EL (cell line): Measurements from ENCODE around the gene SHKBP1.
"Not testable (repeated sequence)": the region's sequence is repeated elsewhere in the genome, so short reads cannot be mapped to it uniquely, and the experiment has no call there.

ENCODE experiments used
- DNase-seq: peaks from one replicate; pipeline ENCODE4 v3.0.0-alpha.2; 2016

Gene SHKBP1

DNA sequence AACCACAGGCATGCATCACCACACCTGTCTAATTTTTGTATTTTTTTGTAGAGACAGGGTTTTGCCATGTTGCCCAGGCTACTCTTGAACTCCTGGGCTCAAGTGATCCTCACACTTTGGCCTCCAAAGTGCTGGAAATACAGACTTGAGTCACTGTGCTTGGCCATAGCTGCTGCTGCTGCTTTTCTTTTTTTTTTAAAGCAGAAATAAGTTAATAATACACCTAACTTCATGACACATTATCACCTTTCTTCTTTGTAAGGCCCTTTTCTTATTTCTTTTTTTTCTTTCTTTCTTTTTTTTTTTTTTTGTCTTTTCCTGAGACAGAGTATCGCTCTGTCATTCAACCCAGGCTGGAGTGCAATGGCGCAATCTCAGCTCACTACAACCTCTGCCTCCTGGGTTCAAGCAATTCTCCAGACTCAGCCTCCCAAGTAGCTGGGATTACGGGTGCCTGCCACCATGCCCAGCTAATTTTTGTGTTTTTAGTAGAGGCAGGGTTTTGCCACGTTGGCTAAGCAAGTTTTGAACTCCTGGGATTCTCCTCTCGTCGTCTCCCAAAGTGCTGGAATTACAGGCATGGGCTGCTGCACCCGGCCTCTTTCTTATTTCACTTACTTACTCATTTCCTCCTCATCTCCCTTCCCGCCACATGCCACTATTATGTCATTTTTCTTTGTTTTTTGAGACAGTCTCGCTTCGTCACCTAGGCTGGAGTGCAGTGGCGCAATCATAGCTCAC is 8.7 kb downstream of the SHKBP1 start:
- peak; percentile 82 for DNase-seq

DNA sequence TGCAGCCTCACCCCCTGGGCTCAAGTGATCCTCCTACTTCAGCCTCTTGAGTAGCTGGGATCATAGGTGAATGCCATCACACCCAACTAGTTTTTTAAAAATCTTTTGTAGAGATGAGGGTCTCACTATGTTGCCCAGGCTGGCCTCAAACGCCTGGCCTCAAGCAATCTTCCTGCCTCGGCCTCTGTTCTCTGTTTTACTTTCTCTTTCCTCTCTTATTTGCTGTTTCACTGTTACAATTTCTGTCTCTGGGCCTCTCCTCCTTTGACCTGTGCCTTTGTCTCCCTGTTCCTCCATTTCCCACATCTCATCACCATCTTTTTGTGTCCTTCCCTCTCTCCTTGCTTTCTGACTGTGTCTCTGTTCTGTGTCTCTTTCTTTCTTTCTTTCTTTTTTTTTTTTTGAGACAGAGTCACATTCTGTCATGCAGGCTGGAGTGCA is 9.3 kb downstream of the SHKBP1 start:
- DNase-seq, result no peak

DNA sequence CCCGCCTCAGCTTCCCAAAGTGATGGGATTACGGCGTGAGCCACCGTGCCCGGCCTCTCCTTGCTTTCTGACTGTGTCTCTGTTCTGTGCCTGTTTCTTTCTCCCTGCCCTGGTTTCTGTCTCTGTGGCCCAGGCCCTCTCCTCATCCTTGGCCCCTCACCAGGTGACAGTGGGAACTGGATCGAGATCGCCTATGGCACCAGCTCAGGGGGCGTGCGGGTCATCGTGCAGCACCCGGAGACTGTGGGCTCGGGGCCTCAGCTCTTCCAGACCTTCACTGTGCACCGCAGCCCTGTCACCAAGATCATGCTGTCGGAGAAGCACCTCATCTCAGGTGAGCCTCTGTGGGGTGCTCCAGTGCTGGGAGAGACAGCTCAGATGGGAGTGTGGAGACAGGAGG is 9.9 kb downstream of the SHKBP1 start:
- DNase-seq, result no peak

DNA sequence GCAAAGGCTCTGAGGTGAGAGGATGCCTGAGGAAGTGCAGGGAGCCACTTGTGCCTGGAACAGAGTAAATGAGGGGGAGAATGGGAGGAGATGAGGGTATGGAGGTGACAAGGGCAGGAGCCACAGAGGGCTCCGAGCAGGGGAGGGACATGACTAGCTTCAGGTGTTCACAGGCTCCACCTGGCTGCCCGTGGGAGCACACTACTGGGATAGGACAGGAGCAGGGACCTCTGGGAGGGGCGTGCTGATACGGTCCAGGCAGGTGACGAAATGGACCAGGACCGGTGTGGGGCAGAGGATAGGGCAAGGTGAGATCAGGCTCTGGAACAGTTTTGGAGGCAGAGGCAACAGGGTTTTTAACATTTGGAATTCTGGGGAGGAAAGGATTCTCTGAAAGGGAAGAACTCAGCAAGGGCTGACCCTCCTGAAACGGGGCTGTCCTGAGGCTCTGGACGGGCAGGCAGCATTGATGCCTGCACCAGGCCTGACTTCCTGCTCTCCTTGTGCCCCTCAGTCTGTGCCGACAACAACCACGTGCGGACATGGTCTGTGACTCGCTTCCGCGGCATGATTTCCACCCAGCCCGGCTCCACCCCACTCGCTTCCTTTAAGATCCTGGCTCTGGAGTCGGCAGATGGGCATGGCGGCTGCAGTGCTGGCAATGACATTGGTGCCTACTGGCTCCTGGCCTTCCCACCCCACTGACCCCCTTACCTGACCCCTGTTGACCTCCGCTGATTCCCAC is 11.6 kb downstream of the SHKBP1 start:
- DNase-seq, result peak; percentile 87

DNA sequence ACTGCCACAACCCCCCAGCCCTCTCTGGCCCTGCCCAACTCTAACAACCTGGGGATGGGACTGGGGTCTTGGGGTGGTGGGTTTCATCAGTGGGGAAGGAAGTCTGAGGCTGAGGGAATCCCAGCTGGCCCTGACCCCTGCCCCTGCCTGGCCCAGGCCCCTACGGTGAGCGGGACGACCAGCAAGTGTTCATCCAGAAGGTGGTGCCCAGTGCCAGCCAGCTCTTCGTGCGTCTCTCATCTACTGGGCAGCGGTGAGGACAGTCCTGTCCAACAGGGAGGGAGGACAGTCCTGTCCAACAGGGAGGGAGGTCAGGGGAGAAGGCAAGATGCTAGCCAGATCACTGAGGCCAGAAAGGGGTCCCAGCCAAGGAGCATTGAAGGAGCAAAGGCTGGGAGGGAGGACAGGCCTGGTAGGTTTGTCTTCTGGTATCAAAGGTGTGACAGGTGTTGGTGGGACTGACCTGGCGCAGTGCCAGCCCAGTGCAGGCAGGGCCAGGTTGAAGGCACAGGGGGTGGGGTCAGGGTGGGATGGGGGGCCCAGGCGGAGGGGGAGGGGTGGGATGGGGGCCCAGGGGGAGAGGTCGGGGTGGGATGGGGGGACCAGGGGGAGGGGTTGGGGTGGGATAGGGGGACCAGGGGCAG is 12.4 kb downstream of the SHKBP1 start:
- no peak for DNase-seq

DNA sequence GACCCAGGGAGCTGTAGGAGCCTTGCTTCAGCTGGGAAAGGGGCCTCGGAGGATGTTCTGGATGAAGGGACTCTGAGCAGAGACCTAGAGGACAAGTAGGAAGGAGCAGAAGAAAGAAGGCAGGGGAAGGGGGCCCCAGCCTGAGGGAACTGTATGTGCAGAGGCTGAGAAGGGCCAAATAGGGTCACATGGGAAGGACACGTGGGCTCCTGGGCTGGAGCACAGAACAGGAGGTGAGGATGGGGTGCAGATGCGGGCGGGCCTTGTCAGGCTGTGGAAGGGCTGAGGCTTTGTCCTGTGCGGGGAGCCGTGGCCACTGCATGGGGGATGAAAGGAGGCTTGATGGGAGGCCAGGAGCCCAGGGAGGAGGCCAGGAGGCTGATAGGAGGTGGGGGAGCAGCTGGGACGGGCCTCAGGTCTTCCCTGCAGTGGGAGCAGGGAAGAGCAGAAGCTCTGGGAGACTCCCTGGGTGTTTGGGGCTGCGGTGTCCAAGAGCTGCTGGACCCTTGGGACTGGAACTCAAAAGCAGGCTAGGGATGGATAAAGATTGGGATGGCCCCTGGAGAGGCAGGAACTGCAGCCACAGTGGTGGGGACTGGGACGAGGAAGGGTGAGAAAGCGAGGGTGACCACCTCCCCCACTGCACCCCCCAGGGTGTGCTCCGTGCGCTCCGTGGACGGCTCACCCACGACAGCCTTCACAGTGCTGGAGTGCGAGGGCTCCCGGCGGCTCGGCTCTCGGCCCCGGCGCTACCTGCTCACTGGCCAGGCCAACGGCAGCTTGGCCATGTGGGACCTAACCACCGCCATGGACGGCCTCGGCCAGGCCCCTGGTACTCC is 13.1 kb downstream of the SHKBP1 start:
- DNase-seq, result no peak

DNA sequence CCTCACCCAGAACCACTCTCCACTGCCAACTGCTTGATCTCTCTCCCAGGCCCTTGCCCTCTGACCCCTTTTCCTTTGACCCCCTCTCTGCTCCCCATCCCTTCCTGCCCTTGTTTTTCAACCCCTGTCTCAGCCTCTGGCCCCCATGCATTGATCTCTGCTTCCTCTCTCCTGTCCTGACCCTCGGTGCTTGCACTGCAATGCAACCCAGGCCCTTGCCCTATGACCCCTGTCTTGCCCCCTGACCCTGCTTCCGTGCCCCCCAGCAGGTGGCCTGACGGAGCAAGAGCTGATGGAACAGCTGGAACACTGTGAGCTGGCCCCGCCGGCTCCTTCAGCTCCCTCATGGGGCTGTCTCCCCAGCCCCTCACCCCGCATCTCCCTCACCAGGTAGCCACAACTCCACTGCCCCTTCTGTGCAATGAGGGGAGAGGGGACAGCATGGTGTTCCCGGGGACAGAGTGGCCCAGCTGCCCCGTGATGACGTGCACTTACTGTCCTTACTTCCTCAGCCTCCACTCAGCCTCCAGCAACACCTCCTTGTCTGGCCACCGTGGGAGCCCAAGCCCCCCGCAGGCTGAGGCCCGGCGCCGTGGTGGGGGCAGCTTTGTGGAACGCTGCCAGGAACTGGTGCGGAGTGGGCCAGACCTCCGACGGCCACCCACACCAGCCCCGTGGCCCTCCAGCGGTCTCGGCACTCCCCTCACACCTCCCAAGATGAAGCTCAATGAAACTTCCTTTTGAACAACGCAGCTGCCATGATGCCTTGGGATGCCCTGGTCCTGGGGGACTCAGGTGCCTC is 14.0 kb downstream of the SHKBP1 start:
- DNase-seq, result no peak

DNA sequence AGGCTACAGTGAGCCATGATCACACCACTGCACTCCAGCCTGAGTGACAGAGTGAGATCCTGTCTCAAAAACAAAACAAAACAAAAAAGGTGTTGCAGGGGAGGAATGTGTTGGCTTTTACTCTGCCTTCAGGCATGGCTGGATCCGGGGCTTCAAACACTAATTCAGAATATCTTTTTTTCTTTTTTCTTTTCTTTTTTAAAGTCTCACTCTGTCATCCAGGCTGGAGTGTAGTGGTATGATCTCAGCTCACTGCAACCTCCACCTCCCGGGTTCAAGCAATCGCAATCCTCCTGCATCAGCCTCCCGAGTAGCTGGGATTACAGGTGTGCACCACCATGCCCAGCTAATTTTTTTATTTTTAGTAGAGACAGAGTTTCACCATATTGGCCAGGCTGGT is 15.1 kb downstream of the SHKBP1 start:
- DNase-seq, result not testable (repeated sequence)

DNA sequence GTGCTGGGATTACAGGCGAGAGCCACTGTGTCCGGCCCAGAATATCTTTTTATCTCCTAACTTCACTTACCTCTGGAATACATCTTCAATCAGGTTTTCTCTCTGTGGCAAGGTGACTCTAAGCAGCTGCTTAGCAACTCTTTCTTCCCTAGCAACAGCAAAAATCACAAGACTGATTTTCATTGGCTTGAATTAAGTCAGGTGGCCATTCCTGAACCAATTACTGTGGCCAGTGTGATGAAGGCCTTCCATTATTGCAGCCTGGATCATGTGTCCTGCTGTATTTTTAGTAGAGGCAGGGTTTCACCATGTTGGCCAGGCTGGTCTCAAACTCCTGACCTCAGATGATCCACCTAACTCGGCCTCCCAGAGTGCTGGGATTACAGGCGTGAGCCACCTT is 15.5 kb downstream of the SHKBP1 start:
- DNase-seq, result peak; percentile 60

DNA sequence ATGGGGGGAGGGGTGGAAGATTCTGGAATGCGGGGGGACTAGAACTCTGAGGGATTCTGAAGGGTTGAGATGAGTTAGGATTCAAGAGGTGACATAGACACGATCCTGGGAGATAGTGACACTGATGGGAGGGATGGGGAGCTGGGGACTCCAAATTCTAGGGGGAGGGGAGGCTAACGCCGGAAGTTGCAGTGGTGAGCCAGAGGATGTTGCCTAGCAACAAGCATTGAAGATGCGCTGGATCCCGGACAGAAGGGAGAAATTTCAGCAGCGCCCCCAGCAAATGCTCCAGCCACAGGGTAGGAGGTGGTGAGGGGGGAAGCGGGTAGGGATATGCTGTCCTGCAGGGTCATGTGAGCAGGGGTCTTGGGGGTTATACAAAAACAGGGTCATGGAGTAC is 17.6 kb downstream of the SHKBP1 start:
- DNase-seq, result no peak

DNA sequence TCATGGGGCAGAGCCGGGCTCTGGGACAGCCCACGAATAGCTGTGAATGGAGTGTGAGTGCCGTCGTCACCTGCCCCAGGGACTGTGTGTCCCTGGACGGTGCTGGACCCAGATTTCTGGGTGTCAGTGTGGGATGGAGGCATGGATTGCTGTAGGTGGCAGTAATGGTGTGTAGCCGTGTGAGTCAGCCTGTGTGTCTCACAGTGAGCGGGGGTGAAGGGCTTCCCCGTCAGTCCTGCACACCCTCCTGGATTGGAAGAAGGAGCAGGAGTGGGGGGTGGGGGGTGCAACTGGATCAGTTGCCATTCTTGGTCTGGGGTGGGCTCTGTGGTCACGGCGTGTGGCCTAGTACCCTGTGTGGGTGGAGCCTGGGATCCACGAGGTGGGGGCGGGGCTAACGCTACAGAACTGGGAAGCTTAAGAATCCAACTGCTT is 18.0 kb downstream of the SHKBP1 start:
- DNase-seq, result peak; percentile 64

DNA sequence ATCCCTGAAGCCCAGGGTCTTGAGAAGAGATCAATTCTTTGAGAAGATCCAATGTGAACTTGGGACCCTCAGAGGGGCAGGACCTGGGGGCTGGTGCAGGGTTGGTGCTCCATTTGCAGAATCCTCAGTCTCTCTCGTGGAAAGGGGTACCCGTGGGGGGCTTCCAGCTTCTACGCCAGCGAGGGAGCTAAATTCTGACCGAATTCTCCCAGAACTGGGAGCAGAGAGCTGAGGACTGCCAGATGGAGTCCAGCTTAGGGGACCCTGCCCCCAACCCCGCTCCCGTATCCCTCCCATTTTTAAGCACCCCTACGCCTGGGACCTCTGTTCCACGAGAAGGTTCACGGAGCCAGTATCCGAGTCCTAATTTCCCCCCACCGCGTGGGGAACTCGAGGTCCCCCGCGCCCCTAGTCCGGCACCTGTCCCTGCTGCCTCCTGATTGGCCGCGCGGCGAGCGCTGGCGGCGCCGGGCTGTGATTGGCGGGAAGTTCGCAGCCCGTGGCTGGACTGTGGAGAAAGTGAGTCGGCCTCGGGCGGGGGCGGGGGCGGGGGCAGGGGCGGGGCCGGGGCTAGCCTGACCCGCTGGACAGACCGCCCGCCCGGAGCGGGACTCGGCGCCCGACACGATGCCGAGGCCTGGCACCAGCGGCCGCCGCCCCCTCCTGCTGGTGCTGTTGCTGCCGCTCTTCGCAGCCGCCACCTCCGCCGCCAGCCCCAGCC is 20.1 kb downstream of the SHKBP1 start:
- peak; percentile 75 for DNase-seq

DNA sequence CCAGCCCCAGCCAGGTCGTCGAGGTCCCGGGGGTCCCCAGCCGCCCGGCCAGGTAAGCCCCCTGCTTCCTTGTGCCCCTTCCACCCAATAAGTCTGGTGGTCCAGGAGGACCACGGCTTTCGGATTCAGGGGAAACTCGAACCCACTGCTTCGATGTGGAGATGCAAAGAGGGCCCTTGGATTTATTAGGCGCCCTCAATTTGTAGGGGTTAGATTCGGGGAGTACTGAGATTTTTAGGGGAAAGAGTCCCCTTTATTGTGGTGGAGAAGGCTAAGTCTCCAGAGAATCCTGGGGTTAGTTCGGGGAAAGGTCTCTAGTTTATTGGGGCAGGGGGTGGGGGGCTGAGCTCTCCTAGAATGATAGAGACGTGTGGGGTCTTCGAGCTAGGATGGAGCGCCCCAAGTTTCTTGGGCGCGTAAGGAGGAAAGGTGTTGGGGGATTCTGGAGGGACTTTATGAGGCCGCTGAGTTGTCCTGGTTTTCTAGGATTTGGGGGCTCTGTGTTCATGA is 20.7 kb downstream of the SHKBP1 start:
- no peak for DNase-seq

DNA sequence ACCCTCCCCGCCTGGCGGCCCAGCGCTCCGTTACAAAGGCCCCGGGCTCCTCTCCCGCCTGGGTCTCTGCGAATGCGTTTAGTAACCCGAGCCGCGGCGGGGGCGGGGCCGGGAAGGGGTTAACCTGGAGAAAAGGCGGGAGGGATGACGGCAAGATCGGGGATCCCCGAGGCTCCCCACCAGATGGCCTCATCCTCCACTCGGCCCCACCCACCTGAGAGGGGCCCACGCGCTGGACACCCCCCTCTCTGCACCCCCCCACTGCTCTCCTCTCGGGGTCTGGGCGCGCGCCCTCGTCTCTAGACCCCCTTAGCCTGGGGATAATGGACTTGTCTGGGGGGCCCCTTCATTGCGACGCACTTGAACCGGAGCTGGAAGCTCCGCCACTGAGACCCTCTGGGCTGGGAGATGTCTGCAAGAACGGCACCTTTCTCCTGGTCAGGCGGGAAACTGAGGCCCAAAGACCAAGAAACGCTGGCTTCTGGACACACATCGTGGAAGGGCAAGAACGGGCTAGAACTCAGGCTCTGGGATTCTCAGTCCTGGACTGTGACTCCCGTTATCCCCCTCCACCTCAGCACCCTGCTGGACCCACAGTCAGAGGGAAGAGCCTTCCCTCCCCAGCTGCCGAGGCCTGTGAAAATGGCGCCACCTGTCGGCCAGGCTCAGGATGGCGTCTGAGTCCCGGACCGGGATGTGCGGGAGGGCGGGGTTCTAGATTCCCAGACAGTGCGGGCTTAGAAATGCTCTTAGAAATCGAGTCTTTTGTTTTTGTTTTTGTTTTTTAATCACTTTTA is 21.6 kb downstream of the SHKBP1 start:
- DNase-seq, result peak; percentile 91

DNA sequence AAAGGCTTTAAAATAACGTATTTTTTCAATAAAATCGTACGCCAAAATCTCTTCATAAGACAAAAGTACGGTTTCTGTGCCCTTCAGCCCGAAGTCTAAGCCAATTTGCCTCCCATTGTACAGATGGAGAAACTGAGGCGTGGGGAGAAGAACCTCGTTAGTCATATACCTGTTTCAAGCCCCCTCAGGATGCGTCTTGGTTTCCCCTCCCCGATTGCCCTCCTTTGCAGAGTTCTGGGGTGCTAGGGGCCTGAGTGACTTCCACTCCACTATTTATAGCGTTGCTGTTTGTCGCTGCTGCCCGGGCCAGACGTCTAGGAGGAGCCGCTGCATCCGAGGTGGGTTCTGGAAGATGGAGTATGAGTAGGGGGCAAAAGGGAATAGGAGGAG is 22.2 kb downstream of the SHKBP1 start:
- DNase-seq, result no peak

DNA sequence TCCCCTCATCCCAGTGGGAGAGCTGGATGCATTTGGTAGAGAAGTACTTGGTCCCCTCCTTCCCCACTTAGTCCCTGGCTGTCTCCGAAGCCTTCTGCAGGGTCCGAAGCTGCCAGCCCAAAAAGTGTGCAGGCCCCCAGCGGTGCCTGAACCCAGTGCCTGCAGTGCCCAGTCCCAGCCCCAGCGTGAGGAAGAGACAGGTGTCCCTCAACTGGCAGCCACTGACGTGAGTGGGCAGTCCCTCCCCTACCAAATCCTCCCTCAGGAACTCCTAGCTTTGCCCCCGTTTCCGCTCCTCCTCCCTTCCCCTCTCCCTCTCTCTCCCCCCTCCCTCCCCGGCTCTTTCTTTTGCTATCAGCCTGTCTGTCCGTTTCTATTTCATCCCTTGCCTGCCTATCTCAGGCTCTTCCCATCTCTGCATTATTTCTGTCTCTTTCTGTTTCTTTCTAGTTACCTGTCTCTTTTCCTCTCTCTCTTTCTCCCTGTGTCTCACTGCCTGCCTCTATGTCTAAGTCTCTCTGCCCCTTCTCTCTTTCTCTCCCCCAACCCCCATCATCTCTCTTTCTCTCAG is 22.7 kb downstream of the SHKBP1 start:
- DNase-seq, result no peak

DNA sequence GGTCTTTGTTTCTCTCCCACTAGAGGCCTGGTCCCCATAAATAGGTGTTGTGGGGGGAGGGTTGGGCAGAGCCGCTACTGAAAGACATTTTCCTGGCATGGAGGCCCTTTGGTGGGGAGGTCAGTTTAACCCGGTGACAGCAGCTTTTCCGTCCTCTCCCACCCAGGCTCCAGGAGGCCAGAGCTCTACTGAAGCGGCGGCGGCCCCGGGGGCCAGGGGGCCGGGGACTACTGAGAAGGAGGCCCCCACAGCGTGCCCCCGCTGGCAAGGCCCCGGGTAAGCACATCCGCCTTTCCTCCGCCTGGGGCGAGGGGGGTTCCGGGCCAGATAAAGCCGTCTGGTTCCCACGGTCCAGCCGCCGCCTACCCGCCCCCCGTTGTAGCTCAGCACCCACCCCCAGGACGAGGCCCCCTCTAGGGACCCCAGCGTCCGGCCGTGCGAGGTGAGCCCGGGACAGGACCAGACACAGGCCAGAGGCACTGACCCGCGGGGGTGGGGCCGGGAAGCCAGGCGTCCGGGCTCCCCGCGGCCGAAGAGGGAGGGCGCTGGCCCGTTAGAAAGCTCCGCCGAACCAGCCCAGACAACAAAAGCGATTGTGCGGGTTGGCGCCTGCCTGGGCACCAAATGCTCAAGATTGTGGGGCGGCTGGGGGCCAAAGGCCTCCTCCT is 23.4 kb downstream of the SHKBP1 start:
- no peak for DNase-seq

DNA sequence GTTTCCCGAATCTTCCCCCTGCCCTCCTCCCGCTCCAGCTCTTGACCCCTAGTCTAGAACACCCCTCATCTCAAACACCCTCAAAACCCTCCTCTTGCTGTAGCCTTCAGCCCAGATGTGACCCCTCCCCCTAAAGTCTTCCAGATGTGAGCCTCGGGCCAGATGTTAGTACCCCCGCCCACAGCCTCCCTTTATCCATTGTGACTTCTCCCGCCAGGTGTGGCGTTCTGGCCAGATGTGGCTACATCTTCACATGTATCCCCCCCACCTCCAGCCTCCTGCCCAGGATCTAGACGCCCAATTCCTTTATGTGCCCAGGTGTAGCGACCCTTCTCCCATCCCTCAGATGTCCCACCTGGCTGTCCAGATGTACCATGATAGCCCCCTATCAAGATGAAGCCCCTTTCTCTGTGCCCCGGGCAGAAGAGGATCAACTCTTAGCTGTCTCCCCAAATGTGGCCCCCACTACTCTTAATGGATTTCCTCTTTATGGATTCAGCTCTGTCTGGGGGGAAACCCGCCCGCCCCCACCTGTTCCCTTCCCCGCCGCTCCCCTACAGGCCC is 24.0 kb downstream of the SHKBP1 start:
- no peak for DNase-seq
